Measurements from ENCODE around the gene NDUFA7. TPM values are rescaled to one million over a fixed set of nuclear protein-coding genes. Genes with fewer than 3 reads are reported as not detected.
"Not testable (repeated sequence)": the region's sequence is repeated elsewhere in the genome, so short reads cannot be mapped to it uniquely, and the experiment has no call there.

Gene NDUFA7
- total RNA-seq, 4 donors from 2014 or later = 75.3 to 129 (median 87.7) TPM

GRCh38 chr19:8269724-8270123, 51.5 kb downstream of the NDUFA7 start:
- no peak overlapping the region for H3K4me3 ChIP-seq
- no peaks in the 10 kb centered on the region for H3K9me3 ChIP-seq
- in situ Hi-C loops (cut with MboI; ENCODE audit: low sequenced_read_pairs in 4 of 4) (loop anchor here in 2 of 4 donors (5.0 to 25.0 kb wide), 2 partner anchors 43 to 257 kb away; partner anchors contain the start of gene ELAVL1 (in 2 of the 2)), intact Hi-C loops (cut with DNase I; ENCODE audit: low total_unique reads) (loop anchor here (2.0 kb wide), 1 partner anchor 51 kb away; the partner anchor contains the start of genes NDUFA7 and RPS28)
- DNase-seq (no peak), ATAC-seq (no peak)
- no peak overlapping the region for H3K27ac ChIP-seq
- H3K27me3 ChIP-seq = no peaks in the 10 kb centered on the region
- TF ChIP-seq CTCF (IDR thresholded peaks at IDR 0.05 in 4 of 5, conservative IDR thresholded peaks at IDR 0.05 in 1 of 5) (no peak), POLR2A (IDR thresholded peaks at IDR 0.05) (no peak)
- no peaks in the 10 kb centered on the region for H3K36me3 ChIP-seq
- peaks cover 0 to 3% of the 10 kb centered on the region in 2 donors for H3K4me1 ChIP-seq

- intact Hi-C loops (cut with DNase I; ENCODE audit: low total_unique reads) = no loop called here
Observed at GRCh38 chr19:8265872-8266271, 55.3 kb downstream of the NDUFA7 start.

GRCh38 chr19:8264248-8264647, 56.9 kb downstream of the NDUFA7 start:
- DNase-seq; ATAC-seq; H3K4me1 ChIP-seq; H3K36me3 ChIP-seq; H3K9me3 ChIP-seq; intact Hi-C loops (cut with DNase I; ENCODE audit: low total_unique reads); H3K4me3 ChIP-seq; H3K27ac ChIP-seq; H3K27me3 ChIP-seq: not testable (repeated sequence)
- in situ Hi-C loops (cut with MboI; ENCODE audit: low sequenced_read_pairs in 4 of 4) = loop anchor here in 2 of 4 donors (25.0 kb wide), 1 partner anchor 252 kb away; the partner anchor contains the start of gene ELAVL1 (in 2 of the 2)

More at GRCh38 chr19:8265872-8266271, 55.3 kb downstream of the NDUFA7 start:
- in situ Hi-C loops (cut with MboI; ENCODE audit: low sequenced_read_pairs in 4 of 4) = loop anchor here in 2 of 4 donors (5.0 to 25.0 kb wide), 2 partner anchors 46 to 254 kb away; partner anchors contain the start of gene ELAVL1 (in 2 of the 2)
- H3K9me3 ChIP-seq = no peaks in the 10 kb centered on the region
- peaks cover 0 to 3% of the 10 kb centered on the region in 2 donors for H3K4me1 ChIP-seq
- no peak overlapping the region for H3K27ac ChIP-seq
- no peak for DNase-seq
- H3K4me3 ChIP-seq = no peak overlapping the region
- no peaks in the 10 kb centered on the region for H3K27me3 ChIP-seq
- H3K36me3 ChIP-seq = no peaks in the 10 kb centered on the region
- TF ChIP-seq CTCF (IDR thresholded peaks at IDR 0.05 in 4 of 5, conservative IDR thresholded peaks at IDR 0.05 in 1 of 5) (no peak), POLR2A (IDR thresholded peaks at IDR 0.05) (no peak)
- ATAC-seq = no peak

- in situ Hi-C loops (cut with MboI; ENCODE audit: low sequenced_read_pairs in 4 of 4) = loop anchor here in 2 of 4 donors (25.0 kb wide), 1 partner anchor 250 kb away; the partner anchor contains the start of gene ELAVL1 (in 2 of the 2)
- intact Hi-C loops (cut with DNase I; ENCODE audit: low total_unique reads) = no loop called here
- no peak for ATAC-seq
Observed at GRCh38 chr19:8262431-8262830, 58.7 kb downstream of the NDUFA7 start.

More at GRCh38 chr19:8262431-8262830, 58.7 kb downstream of the NDUFA7 start:
- Histone ChIP-seq H3K27me3 (no peaks in the 10 kb centered on the region), H3K9me3 (no peaks in the 10 kb centered on the region), H3K27ac (no peak overlapping the region), H3K4me1 (no peaks in the 10 kb centered on the region), H3K36me3 (no peaks in the 10 kb centered on the region), H3K4me3 (no peak overlapping the region)
- no peak for DNase-seq
- TF ChIP-seq POLR2A (IDR thresholded peaks at IDR 0.05) = no peak
- no peak for TF ChIP-seq CTCF (IDR thresholded peaks at IDR 0.05 in 4 of 5, conservative IDR thresholded peaks at IDR 0.05 in 1 of 5)

All from gastrocnemius medialis (tissue), 4 donors.